WERI-Rb-1 (cell line): ENCODE results near the gene TMEM178B.

ENCODE experiments used
- DNase-seq: peaks from one replicate; pipeline ENCODE4 v3.0.0-alpha.2; 2020
- H3K27ac ChIP-seq: fragments of 250-450 bp; sonication (Bioruptor Pico); 2 replicates; pipeline ENCODE4 v1.5.1; 2020; ENCODE audit warnings: mild to moderate bottlenecking, moderate library complexity
- H3K27me3 ChIP-seq: fragments of 250-450 bp; sonication (Bioruptor Pico); 2 replicates; pipeline ENCODE4 v1.5.1; 2021; ENCODE audit warnings: mild to moderate bottlenecking, low read depth, moderate library complexity; ENCODE audit not compliant: insufficient read depth, severe bottlenecking
- H3K36me3 ChIP-seq: fragments of 250-450 bp; sonication (Bioruptor Pico); 2 replicates; pipeline ENCODE4 v1.5.1; 2020; ENCODE audit warnings: mild to moderate bottlenecking, moderate library complexity
- H3K4me3 ChIP-seq: 2 replicates; pipeline ENCODE4 v1.5.1; 2011; ENCODE audit warnings: low read depth, mild to moderate bottlenecking, control low read depth, low read length
- H3K9me3 ChIP-seq: fragments of 250-450 bp; sonication (Bioruptor Pico); 2 replicates; pipeline ENCODE4 v1.5.1; 2021; ENCODE audit warnings: mild to moderate bottlenecking, moderate library complexity; ENCODE audit not compliant: severe bottlenecking
- CTCF ChIP-seq: IDR thresholded peaks from 2 replicates; pipeline ENCODE4 v1.5.1; 2011; ENCODE audit warnings: low read depth, mild to moderate bottlenecking, control low read depth, inconsistent platforms, low read length

TMEM178B gene

GRCh38 chr7:141513720-141514119 is 439.9 kb downstream of the TMEM178B start:
- Histone ChIP-seq H3K36me3 (no peaks in the 10 kb centered on the region), H3K27me3 (no peaks in the 10 kb centered on the region), H3K27ac (no peak overlapping the region), H3K9me3 (no peaks in the 10 kb centered on the region), H3K4me3 (no peak overlapping the region)
- no peak for TF ChIP-seq CTCF
- no peak for DNase-seq

DNA sequence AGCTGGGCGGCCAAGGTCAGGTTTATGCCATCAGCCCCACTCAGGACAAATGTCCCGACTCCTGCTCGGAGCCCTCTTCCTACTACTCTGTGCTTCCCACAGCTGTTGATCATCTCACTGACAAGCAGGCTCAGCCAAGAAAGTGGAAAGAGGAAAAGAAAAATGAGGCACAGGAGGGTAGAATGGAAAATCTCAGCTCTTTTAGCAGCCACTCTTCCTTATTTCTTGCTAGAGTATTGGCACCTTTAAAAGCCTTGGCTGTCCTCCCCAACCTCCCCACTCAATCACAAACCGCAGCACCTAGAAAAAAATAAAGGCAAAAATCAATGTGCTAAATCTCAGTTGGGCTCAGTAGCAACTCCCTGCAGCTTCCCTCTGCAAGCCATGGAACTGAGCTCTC is 442.1 kb downstream of the TMEM178B start:
- no peak for TF ChIP-seq CTCF
- Histone ChIP-seq H3K27ac (no peak overlapping the region), H3K4me3 (no peak overlapping the region), H3K27me3 (no peaks in the 10 kb centered on the region), H3K36me3 (no peaks in the 10 kb centered on the region), H3K9me3 (no peaks in the 10 kb centered on the region)
- no peak for DNase-seq

DNA sequence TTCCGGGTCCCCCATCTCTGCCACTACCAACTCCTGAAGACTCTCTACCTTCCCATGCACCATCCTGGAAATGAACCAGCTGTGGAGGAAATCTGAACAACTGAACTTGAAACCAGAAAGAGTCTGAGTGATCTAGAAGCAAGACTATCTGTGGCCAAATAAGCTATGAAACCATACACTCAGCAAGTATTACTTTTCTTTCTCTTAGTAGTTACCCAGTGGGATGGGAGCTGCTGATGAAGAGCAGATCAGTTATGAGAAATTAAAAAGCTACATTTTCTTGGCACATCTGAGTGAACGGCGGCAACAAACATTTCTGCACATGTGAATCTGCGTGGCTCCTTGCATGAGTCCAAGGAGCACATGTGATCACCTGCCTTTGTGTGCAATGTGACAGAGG is 445.8 kb downstream of the TMEM178B start:
- no peaks in the 10 kb centered on the region for H3K36me3 ChIP-seq
- H3K4me3 ChIP-seq, result no peak overlapping the region
- H3K27ac ChIP-seq, result no peak overlapping the region
- no peak for DNase-seq
- no peak for TF ChIP-seq CTCF
- no peaks in the 10 kb centered on the region for H3K27me3 ChIP-seq
- no peaks in the 10 kb centered on the region for H3K9me3 ChIP-seq

GRCh38 chr7:141522657-141523342 is 448.9 kb downstream of the TMEM178B start:
- Histone ChIP-seq H3K27ac (no peak overlapping the region), H3K27me3 (no peaks in the 10 kb centered on the region), H3K4me3 (no peak overlapping the region), H3K9me3 (no peaks in the 10 kb centered on the region), H3K36me3 (no peaks in the 10 kb centered on the region)
- DNase-seq, result no peak
- TF ChIP-seq CTCF, result no peak

- Histone ChIP-seq H3K27ac (no peak overlapping the region), H3K9me3 (no peaks in the 10 kb centered on the region), H3K27me3 (no peaks in the 10 kb centered on the region), H3K4me3 (no peak overlapping the region), H3K36me3 (no peaks in the 10 kb centered on the region)
- no peak for DNase-seq
- no peak for TF ChIP-seq CTCF
Measured at GRCh38 chr7:141525973-141526514, 452.2 kb downstream of the TMEM178B start.

GRCh38 chr7:141527076-141527475 is 453.2 kb downstream of the TMEM178B start:
- Histone ChIP-seq H3K4me3 (no peak overlapping the region), H3K27ac (no peak overlapping the region), H3K9me3 (no peaks in the 10 kb centered on the region), H3K36me3 (no peaks in the 10 kb centered on the region), H3K27me3 (no peaks in the 10 kb centered on the region)
- DNase-seq, result no peak
- no peak for TF ChIP-seq CTCF
